ENCODE results near the gene GNPTG. TPM values are rescaled to one million over a fixed set of nuclear protein-coding genes. Genes with fewer than 3 reads are reported as not detected.
A peak's percentile ranks its signal among the peaks of the same experiment; 100 is the strongest.

The GNPTG gene
- total RNA-seq, 1 experiment from 2014 or later = 29.4 TPM

- H3K79me2 ChIP-seq (ENCODE audit: insufficient read depth, low read length) = no peaks in the 10 kb centered on the region
- H2BK20ac ChIP-seq (ENCODE audit: low read depth, low read length, poor library complexity, severe bottlenecking) = no peak overlapping the region
- H3K23me2 ChIP-seq (ENCODE audit: insufficient read length, low read depth, low read length, poor library complexity, severe bottlenecking) = peaks cover 20% of the 10 kb centered on the region
- WGBS (ENCODE audit: extremely low coverage, insufficient read length, low lambda C conversion rate) = no CpG with 5 or more reads among the region's 34 CpGs
- TF ChIP-seq CTCF (conservative IDR thresholded peaks at IDR 0.05) = no peak
- H3K18ac ChIP-seq (ENCODE audit: insufficient read length, low read depth, low read length) = peak overlapping the region; percentile 96
- peak overlapping the region; percentile 60 for H4K91ac ChIP-seq (ENCODE audit: insufficient read length, low read depth, low read length)
- Mint-ChIP-seq H3K4me1 (peaks cover 12 to 18% of the 10 kb centered on the region in 2 experiments), H3K36me3 (ENCODE audit: insufficient read depth in 1 of 3, low read depth in 3 of 3) (no peaks in the 10 kb centered on the region), H3K9me3 (no peaks in the 10 kb centered on the region), H3K27me3 (ENCODE audit: low read depth) (peaks cover 41% of the 10 kb centered on the region), H3K4me3 (peak overlapping the region; percentile 54 to 84), H3K27ac (peak overlapping the region in 2 of 3 experiments; percentile 44 to 95; a peak in 3 of 7 replicates)
- peak overlapping the region; percentile 74 for H2BK120ac ChIP-seq (ENCODE audit: low read depth, low read length, poor library complexity, severe bottlenecking)
- peak overlapping the region; percentile 73 for H3K4ac ChIP-seq (ENCODE audit: low read depth, low read length)
- H4K5ac ChIP-seq (ENCODE audit: insufficient read length, low read depth, low read length) = no peak overlapping the region
- H3K27me3 ChIP-seq (ENCODE audit: insufficient read depth, low read length) = peaks cover 16% of the 10 kb centered on the region; the same call in 1 of the 2 replicates
- H3K23ac ChIP-seq (ENCODE audit: insufficient read length, low read depth, low read length) = no peak overlapping the region
- DNase-seq = peak; percentile 96
- H3T11ph ChIP-seq (ENCODE audit: low read length) = no peak overlapping the region
- no peaks in the 10 kb centered on the region for H3K79me1 ChIP-seq (ENCODE audit: insufficient read depth, low read depth, low read length, poor library complexity, severe bottlenecking)
- H2BK15ac ChIP-seq (ENCODE audit: low read depth, low read length) = no peak overlapping the region
- H2AK5ac ChIP-seq (ENCODE audit: insufficient read length, low read length) = no peak overlapping the region
- no peak overlapping the region for H2BK5ac ChIP-seq (ENCODE audit: insufficient read length, low read length)
- peak overlapping the region; percentile 91 for H3K14ac ChIP-seq (ENCODE audit: insufficient read depth, low read length)
- H3K4me2 ChIP-seq (ENCODE audit: insufficient read depth, insufficient read length, low read length) = peak overlapping the region; percentile 73
- H2AFZ ChIP-seq (ENCODE audit: low read length) = no peak overlapping the region
- no peak overlapping the region for H4K8ac ChIP-seq (replicated peaks; ENCODE audit: insufficient read length, low read depth, low read length)
- no peak overlapping the region for H3K56ac ChIP-seq (ENCODE audit: insufficient read length, low read depth, low read length)
- H3K9me3 ChIP-seq (ENCODE audit: control insufficient read depth, low read depth, low read length) = no peaks in the 10 kb centered on the region
- H3K9ac ChIP-seq (ENCODE audit: extremely low read depth, insufficient read length, low read length) = peak overlapping the region; percentile 4
- peak overlapping the region; percentile 95 for H2BK12ac ChIP-seq (ENCODE audit: insufficient read length, low read depth, low read length)
- H3K27ac ChIP-seq (ENCODE audit: insufficient read length, low read depth, low read length) = no peak overlapping the region
- H3K4me1 ChIP-seq (ENCODE audit: insufficient read depth, low read length) = no peaks in the 10 kb centered on the region
- H4K20me1 ChIP-seq (ENCODE audit: control insufficient read depth, insufficient read depth, insufficient read length) = no peaks in the 10 kb centered on the region
Measured at GRCh38 chr16:1331712-1332617, 19.8 kb upstream of the GNPTG start.
